Peyer's patch (tissue), 4 donors: ENCODE data around the gene ADH1A.

ENCODE experiments used
- CTCF ChIP-seq, 6 experiments: fragments of 450-650 bp in 4 of 6; fragments of 200-600 bp in 2 of 6; sonication (generic) in 1 of 6; IDR thresholded peaks; one replicate each; pipeline ENCODE4 v1.5.1; 2017 to 2019; ENCODE audit warnings: antibody characterized with exemption in 6 of 6, mild to moderate bottlenecking in 3 of 6, moderate library complexity in 1 of 6
- POLR2A ChIP-seq, 2 donors: fragments of 450-650 bp; IDR thresholded peaks; one replicate each; pipeline ENCODE4 v1.5.1; 2017; ENCODE audit warnings: antibody characterized with exemption in 2 of 2, mild to moderate bottlenecking in 2 of 2, moderate library complexity in 2 of 2

- TF ChIP-seq CTCF (IDR thresholded peaks at IDR 0.05) (no peak), POLR2A (IDR thresholded peaks at IDR 0.05) (no peak)
Observed at GRCh38 chr4:99334880-99335279, 44.1 kb upstream of the ADH1A start.
